ENCODE data around the gene P3H1.
"Not testable (repeated sequence)": the region's sequence is repeated elsewhere in the genome, so short reads cannot be mapped to it uniquely, and the experiment has no call there.

Gene P3H1

DNA sequence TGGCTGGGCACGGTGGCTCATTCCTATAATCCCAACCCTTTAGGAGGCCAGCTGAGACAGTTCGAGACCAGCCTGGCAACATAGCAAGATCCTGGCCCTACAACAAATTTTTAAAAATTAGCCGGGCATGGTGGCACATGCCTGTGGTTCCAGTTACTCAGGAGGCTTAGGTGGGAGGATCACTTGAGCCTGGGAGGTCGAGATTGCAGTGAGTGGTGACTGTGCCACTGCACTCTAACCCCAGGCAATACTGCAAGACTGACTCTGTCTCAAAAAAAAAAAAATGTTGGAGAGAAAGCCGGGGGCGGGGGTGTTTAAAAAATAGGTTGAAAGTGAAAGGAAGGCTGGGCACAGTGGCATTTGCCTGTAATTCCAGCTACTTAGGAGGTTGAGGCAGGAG lies 43.3 kb downstream of the P3H1 start:
- DNase-seq = no peak

DNA sequence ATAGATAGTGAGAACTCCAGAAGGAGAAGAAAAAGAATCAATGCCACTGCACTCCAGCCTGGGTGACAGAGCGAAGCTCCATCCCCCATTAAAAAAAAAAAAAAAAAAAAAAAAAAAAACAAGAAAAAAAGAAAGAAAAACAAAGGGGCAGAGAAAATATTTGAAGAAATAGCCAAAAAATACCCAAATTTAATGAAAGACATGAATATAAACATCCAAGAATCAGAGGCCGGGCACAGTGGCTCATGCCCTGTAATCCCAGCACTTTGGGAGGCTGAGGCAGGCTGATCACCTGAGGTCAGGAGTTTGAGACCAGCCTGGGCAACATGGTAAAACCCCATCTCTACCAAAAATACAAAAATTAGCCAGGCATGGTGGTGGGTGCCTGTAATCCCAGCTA lies 44.4 kb downstream of the P3H1 start:
- DNase-seq = not testable (repeated sequence)

DNA sequence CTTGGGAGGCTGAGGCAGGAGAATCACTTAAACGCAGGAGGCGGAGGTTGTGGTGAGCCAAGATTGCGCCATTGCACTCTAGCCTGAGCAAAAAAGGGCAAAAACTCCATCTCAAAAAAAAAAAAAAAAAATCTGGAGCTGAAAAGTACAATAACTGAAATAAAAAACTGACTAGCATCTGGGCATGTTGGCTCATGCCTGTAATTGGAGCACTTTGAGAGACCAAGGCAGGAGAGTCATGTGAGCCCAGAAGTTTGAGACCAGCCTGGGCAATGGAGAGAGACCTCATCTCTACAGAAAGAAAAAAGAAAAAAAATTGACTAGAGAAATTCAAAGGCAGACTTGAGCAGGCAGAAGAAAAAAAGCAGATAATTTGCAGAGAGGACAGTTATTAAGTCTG lies 44.9 kb downstream of the P3H1 start:
- no peak for DNase-seq

DNA sequence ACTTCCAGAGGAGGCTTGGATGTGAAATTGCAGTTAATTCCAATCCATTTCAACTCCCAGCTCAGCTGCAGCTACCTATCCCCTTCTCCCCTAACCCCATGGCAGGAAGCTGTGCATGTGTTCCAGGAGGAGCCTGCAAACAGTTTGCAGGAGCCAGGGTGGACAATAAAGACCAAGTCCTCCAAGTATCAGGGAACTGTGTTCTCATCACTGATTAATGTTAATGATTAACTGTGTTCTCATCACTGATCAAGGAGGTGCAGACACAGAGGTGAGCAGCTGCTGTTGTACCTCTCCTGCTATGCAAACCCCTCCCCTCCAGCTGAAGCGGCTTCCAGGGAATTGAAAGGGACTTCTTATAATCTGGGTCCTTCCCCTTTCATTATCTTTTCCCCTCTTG lies 46.0 kb downstream of the P3H1 start:
- DNase-seq = no peak

DNA sequence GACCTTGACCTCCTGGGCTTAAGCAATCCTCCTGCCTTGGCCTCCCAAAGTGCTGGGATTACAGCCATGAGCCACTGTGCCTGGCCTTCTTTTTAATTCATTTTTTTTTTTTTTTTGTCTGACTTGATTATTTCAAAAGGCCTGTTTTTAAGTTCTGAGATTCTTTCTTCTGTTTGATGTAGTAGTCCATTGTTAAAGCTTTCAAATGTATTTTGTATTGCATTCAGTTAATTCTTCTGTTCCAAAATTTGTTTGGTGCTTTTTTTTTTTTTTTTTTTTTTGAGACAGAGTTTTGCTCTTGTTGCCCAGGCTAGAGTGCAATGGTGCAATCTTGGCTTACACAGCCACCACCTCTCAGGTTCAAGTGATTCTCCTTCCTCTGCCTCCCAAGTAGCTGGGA lies 52.4 kb downstream of the P3H1 start:
- not testable (repeated sequence) for DNase-seq

DNA sequence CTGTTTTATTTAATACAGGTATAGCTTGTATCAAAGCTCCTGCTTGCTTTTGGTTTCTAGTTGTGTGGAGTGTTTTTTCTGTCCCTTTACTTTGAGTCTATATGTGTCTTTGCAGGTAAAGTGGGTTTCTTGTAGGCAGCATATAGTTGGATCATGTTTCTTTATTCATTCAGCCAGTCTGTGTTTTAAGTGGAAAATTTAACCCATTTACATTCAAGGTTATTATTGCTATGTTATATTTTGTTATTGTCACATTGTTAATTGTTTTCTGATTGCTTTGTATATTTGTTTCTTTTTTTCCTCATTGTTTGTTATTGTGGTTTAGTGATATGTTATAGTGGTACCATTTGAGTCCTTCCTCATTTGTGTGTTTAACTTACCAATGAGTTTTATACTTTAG lies 53.5 kb downstream of the P3H1 start:
- no peak for DNase-seq

DNA sequence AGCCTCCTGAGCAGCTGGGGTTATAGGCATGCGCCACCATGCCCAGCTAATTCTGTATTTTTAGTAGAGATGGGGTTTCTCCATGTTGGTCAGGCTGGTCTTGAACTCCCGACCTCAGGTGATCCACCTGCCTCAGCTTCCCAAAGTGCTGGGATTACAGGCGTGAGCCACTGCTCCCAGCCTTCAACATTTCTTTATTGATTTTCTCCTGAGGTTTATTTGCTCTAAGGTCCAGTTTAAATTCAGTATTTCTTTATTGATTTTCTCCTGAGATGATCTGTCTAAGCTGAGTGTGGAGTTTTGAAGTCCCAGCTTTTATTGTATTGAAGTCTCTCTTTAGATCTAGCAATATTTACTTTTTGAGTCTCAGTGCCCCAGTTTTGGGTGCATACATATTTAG lies 54.0 kb downstream of the P3H1 start:
- DNase-seq = not testable (repeated sequence)

DNA sequence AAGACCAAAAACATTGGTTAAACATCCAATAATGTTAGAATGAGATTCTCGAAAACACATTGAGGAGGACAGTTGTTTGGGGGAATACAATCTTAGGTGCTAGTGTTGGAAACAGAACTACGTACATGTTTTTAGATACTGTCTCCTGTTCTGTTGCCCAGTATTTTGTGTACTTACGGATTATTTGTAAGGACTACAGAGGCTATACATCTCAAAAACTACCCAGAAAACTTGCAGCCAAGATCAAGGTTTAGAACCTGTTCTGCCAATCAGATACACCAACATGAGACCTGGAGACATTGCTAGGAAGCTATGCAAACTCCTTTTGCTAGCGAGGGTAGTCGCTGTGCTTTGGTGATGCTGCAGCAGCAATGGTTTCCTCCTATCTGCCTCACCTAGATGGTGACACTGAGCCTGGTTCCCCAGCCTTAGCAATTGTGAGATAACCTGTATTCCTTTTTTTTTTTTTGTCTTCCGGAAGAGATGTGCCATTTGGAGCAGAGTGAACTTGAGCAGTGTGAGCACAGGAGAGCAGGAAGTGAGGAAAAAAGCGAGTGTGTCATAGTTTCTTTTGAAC lies 62.9 kb downstream of the P3H1 start:
- no peak for DNase-seq

DNA sequence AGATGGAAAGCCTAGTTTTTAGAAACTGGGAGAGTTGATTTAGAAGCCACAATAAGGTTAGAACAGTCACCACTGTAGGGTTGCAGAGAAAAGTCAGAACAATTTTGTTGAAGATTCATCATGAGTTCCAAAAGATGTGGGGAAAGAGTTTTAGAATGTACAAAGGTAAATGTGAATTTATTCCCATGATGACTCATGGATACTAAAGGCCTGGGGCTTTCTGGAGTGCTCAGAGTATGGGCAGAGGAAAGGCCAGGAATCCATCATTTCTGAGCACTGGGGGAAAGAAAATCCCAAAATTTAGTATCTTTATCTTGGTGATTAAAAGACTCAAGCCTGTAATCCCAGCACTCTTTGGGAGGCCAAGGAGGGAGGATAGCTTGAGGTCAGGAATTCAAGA lies 66.8 kb downstream of the P3H1 start:
- no peak for DNase-seq

DNA sequence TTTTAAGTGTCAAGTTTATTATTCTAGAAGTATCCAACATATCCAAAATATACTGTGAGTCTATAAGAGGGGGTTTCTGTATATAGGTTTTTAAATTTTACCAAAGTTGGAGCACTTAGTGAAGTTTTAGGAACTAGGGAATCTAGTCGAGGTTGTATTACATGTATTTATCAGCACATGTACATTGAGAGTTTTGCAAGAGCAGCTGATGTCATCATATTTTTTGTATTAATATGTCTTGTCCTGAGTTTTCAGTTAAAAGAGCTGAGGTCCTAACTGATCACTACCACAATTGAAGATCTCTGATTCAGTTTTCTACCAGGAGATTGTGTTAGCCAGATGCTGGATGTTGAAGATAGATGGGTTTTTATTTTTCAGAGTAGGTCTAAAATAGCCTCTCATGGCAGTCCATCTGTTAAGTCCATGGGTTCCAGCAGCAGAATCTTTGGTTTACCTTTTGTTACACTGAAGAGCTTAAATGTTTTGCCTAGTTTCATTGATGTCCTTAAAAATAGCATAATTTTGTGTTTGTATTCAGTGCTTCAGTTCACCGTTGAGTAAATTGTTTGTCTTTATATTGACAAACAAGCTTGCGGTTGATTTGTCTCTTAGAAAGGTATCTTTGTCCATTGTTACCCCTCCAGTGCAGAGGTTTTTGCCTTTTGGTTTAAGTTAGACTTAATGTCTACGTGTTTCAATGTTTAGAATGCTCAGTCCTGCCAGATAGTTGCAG lies 68.6 kb downstream of the P3H1 start:
- no peak for DNase-seq

Data from activated naive CD4-positive, alpha-beta T cell treated with Interleukin-2 at 50 U/mL for 16 hours (primary cell).